NCI-H2171 treated with DMSO at 0.1 percent for 48 hours (cell line): Measurements from ENCODE around the gene MGAT1.

Experiments
- DNase-seq: peaks from one replicate; lab custom pipeline; 2025; lab: John Stamatoyannopoulos, UW

The MGAT1 gene

DNA sequence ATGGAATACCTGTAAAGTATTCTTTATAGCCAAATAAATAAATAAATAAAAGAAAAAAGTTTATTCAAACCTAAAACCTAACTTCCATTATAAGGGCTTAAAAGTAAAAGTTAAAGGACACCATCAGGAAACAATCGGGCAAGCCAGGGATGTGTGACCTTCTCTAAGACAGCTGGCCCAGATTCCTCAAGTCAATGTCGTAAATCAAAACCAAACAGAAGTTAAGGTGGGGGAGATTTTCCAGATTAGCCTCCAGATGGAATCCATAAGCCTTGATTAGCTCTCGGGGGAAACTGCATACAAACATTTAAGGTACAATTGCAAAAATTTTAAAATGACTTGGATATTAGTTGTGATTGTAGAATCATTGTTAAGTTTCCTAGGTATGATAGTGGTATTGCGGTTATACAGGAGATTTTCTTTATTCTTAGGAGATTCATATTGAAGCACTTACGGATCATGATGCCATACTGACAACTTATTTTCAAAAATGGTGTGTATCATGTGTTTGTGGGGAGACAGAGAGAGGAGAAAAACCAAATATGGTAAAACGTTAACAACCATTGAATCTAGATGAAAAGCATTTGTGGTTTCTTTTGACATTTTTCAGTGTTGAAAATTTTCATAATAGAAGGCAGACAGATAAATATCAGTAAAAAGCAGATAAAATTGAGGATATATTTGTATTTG is 21.5 kb upstream of the MGAT1 start:
- no peak for DNase-seq

GRCh38 chr5:180823346-180823745 is 20.7 kb upstream of the MGAT1 start:
- no peak for DNase-seq

GRCh38 chr5:180821538-180821937 is 18.9 kb upstream of the MGAT1 start:
- no peak for DNase-seq

GRCh38 chr5:180820788-180821321 is 18.2 kb upstream of the MGAT1 start:
- DNase-seq: no peak

- no peak for DNase-seq
Measured at GRCh38 chr5:180818677-180819341, 16.2 kb upstream of the MGAT1 start.

GRCh38 chr5:180817893-180818674 is 15.5 kb upstream of the MGAT1 start:
- DNase-seq: no peak

DNA sequence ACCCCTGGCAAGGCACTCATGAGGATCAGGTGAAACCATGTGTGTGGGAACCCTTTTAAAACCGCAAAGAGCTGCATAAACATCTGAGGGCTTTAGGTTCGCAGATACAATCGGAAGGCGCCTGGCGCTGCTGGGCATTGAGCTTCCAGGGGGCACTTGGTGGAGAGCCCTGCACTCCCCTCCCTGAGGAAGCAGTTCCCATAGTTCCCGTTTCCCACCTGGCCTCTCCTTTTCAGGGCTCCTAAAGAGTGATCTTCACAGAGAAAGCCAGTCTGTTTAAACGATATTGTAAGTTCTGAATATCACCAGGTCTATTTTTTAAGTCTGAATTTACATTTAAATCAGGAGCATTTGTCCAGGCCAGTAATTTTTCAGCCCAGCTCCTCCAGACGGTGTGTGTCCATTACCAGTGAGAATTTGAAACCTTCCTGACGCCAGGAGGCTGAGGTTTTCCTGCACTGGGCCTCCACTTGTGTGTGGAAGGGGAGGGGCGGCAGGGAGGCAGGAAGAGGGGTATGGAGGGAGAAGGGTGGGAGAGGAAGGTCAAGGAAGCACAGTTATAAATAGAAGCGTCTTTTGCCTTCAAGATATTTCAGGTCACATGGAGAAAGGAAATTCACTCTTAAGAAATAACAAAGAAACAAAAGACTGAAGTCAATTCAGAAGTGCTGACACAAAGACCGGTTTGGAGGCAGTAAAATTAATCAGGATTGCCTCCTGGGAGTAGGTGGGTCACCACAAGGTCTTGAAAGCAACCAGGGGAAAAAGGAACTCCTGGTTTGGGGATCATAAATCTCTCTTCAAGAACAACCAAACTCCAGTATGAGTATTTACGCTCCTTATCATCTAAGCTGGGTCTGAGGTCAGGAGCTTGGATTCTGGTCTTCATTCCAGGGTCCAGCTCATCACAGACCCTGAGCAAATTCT is 14.3 kb upstream of the MGAT1 start:
- no peak for DNase-seq

- no peak for DNase-seq
Measured at GRCh38 chr5:180815293-180815917, 12.8 kb upstream of the MGAT1 start.

DNA sequence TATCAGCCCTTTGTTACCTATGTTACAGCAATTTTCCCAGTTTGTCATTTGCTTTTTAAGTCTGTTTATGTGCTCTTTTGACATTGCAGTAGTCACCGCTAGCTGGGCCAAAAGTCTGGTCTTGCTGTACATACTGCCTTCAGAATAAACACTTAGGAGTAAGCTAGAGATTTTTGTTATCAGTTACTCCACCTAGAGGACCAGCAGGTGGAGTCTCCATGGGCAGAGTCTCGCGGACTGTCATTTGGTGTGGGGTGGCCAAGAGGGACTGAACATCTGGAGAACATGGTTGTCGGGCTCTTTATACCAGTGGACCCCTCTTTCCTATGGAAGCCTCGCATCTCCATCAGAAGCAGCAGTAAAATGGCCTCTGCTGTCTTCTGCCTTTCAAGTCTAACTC is 10.8 kb upstream of the MGAT1 start:
- no peak for DNase-seq

DNA sequence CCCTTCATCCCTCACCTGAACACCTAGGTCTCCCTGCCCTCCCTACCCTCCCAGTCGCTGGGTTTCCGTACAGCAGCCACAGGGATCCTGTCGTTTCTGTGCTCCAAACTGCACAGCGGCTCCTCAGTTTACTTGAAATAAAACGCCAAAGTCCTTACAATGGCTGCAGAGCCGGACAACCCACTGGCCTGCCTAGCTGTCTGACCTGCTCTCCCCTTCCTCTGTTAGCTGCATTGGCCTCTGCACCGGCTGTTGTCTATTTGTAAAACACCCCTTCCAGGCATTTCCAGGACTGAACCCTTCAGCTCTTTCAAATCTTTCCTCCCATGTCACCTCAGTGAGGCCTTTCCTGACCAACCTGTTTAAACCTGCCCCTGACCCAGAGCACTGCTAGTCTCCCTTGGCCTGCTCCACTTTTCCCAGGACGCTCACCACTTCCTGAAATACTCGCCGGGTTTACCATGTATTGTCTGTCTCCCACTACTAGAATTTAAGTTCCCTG is 9.1 kb upstream of the MGAT1 start:
- DNase-seq: no peak

DNA sequence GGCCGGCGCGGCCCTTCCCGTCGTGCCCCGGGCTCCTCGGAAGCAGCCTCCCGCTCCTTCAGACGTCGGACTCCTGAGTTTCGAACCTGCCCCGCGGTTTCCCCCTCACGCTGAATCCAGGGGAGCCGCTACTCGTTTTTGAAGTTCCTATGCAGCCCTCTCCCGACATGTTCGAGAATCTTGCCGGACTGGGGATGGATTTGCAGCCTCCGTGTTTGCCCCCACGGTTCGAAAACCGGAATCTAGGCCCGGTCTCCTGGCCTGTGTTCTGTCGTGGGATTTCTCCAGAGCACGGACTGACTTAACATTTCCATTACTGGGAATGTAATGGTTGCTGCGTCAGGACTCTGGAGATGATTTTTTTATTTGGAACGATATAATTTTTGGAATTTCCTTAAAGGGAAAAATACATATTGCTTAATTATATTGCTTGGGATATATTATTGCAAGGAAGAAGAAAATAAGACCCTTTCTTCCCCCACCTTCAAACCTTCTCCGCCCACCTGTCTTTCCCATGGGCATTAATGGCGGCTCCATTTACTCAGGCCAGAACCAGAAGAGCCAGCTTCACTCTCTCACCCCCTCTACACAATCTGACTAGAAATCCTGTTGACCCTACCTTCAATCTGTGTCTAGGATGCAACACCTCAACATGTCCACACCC is 8.5 kb upstream of the MGAT1 start:
- peak; percentile 62 for DNase-seq

DNA sequence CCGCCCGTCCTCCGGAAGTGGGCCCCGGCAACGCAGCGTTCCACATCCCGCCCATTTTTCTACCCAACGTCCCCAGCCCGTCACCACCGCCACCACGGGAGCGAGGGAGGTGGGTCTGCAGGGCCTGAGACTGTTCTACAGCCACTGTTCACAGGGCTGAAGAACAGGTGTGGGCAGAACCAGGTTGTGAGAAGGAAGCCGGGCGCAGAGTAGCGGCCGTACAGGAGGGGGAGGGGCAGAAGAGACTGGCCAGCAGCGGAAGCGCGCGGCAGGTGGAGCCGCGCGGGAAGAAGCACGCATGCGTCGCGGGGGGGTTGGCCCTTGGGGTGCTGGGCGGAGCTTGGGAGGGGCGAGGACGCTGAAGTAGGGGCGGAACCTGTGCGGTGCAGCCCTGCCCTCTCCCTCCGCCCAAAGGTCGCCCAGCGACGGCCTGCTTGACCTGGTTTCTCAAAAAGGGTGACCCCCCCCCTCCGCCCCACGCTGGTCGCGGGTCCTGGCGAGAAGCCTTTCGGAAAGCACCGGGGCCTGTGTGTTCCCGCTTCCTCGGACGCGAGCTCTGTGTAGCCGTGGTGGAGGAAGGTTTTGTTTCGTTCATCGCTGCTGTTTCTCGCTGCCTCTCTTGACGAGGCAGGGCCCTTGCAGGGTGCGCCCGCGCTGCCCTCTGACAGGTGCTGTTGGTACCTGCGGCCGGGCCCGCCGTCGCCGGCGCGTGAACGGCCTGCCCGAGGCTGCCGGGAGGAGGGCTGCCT is 7.8 kb upstream of the MGAT1 start:
- DNase-seq: peak; percentile 83

- peak; percentile 72 for DNase-seq
Measured at GRCh38 chr5:180809403-180810209, 7.0 kb upstream of the MGAT1 start.

- DNase-seq: no peak
Measured at GRCh38 chr5:180808461-180809000, 5.9 kb upstream of the MGAT1 start.

- no peak for DNase-seq
Measured at GRCh38 chr5:180807654-180808414, 5.2 kb upstream of the MGAT1 start.

DNA sequence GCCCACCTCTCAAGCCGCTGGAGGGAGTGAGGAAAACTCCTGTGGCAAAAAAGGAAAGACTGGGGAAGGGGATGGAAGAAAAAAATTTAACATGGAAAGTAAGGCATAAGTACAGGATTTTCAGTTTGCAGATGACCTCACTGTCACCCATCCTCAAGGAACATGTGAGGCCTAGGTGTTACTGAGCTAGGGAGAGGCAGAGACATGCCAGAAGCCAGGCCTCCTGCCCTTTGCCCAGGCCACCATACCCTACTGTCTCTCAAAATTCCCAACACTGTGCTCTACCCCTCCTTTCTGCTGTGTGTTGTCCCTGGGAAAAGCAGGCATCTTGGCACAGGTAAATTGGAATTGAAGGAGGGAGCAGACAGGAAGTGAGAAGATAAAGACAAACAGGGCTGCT is 4.4 kb upstream of the MGAT1 start:
- no peak for DNase-seq

DNA sequence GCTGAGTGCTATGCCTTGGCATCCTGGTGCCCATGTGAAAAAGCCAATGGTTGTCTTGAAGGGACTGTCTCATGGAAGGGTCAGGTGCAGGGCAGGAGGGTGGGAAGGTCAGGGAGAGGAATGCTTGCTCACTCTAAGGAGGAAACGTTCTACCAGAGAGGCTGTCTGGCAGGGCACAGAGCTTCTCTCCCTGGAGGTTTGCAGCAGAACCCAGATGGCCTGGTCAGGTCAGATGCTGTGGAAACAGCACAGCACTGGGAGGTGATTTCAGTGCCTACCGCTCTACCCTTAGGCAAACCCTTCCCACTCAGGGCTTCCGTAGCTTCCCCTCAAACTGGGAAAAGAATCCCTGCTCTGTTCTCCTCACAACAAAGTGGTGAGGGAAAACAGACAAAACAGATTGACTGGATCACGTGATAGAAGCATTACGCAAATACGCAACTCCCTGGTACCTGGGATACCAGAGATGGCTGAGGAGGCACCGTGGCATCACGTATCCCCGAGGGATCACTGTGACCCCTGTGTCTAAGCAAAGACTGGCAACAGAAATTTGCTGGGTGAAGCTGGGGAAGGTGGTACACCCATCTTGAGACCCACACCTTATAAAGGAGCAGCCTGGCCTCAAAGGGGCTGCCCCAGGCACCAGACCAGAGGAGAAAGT is 3.9 kb upstream of the MGAT1 start:
- peak; percentile 59 for DNase-seq
